HG02981 (cell line): ENCODE results near the gene TP53TG5.

ENCODE experiments used
- ATAC-seq: cut with Tn5 transposase; IDR thresholded peaks from one replicate; pipeline ENCODE4 v1.9.1; 2021; ENCODE audit warnings: mild to moderate bottlenecking, moderate library complexity; ENCODE audit not compliant: unreplicated experiment

Gene TP53TG5

GRCh38 chr20:45336530-45337366, 41.4 kb downstream of the TP53TG5 start:
- no peak for ATAC-seq

GRCh38 chr20:45330476-45330875, 47.6 kb downstream of the TP53TG5 start:
- ATAC-seq: no peak

GRCh38 chr20:45329497-45330319, 48.4 kb downstream of the TP53TG5 start:
- no peak for ATAC-seq

DNA sequence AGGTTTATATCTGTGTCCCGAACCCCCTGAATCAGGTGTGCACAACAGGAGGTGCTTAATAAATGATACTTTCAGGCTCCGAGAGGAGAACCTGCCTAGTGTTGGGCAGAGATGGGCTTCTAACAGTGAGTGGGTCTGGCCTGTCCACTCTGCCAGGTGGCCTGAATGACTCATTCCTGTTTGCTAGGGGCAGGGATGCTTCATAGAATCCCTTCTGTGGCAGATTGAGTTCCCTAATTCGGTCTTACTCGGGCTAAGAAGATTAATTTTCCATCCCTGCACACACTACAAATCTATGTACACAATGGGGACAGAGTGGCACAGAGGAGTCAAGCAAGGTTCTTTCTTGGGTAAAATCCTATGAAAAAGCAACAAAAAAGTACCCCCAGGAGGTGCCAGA, 49.7 kb downstream of the TP53TG5 start:
- no peak for ATAC-seq

DNA sequence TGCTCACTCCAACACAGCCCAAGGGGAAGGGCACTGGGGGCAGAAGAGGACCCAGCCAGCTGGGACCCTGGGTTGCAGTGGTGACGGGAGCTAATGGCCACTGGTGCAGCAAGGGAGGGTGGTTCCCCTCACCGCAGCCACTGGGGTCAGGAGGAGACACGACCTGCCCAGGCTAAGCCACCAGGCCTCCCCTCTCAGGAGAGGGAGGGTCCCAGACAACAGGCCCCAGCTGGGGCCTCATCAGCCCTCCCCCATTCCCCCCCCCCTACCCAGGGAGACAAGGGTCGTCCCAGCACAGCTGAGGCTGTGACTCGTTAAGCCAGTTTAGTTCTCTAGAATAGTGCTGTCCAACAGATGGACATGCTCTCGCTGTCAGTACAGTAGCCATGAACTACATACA, 52.8 kb downstream of the TP53TG5 start:
- no peak for ATAC-seq

GRCh38 chr20:45323731-45324130, 54.4 kb downstream of the TP53TG5 start:
- ATAC-seq: no peak

DNA sequence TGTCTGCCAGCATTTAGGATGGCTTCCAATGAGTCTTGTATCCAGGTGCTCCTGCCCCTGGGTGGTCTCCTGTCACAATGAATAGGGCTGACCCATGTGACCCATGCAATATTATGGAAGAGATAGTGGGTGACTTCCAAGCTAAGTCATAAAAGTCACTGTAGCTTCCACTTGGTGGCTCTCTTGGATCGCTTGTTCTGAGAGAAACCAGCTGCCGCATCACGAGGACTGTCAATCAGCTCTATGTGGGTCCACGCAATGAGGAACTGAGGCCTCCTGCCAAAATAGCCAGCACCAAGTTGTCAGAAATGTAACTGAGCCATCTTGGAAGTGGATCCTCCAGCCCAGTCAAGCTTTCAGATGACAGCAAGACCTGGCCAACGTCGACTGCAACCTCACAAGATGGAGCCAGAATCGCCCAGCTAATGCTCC, 55.2 kb downstream of the TP53TG5 start:
- ATAC-seq: no peak
